Dermis microvascular lymphatic vessel endothelial cell (primary cell): ENCODE results near the gene SIGLEC1. TPM values are rescaled to one million over a fixed set of nuclear protein-coding genes. Genes with fewer than 3 reads are reported as not detected.

Experiments
- DNase-seq, 2 donors: peaks; one replicate each; pipeline versions ENCODE4 v3.0.0 to v3.0.0-alpha.2; 2010; ENCODE audit warnings: low read depth in 2 of 2
- total RNA-seq: library from RNA; depleted of rRNA; stranded (reverse); fragments of >200 nt; gene quantifications from 2 replicates; pipeline ENCODE4 v1.2.1, GENCODE V29; 2014

Gene SIGLEC1
- total RNA-seq, 1 donor from 2014 or later = not detected

GRCh38 chr20:3680701-3681351 is 31.6 kb downstream of the SIGLEC1 start:
- DNase-seq = no peak

GRCh38 chr20:3679749-3680700 is 32.4 kb downstream of the SIGLEC1 start:
- DNase-seq = no peak

- DNase-seq = no peak
These were observed 33.3 kb downstream of the SIGLEC1 start for GRCh38 chr20:3678856-3679720.

- no peak for DNase-seq
These were observed 34.2 kb downstream of the SIGLEC1 start for GRCh38 chr20:3678198-3678597.

GRCh38 chr20:3677733-3678132 is 34.7 kb downstream of the SIGLEC1 start:
- no peak for DNase-seq

GRCh38 chr20:3674995-3675900 is 37.2 kb downstream of the SIGLEC1 start:
- no peak for DNase-seq

- no peak for DNase-seq
These were observed 38.0 kb downstream of the SIGLEC1 start for GRCh38 chr20:3674447-3674846.

GRCh38 chr20:3673221-3674070 is 39.0 kb downstream of the SIGLEC1 start:
- no peak for DNase-seq

- no peak for DNase-seq
These were observed 39.7 kb downstream of the SIGLEC1 start for GRCh38 chr20:3672547-3673171.

GRCh38 chr20:3671986-3672546 is 40.3 kb downstream of the SIGLEC1 start:
- DNase-seq = no peak

- no peak for DNase-seq
These were observed 41.5 kb downstream of the SIGLEC1 start for GRCh38 chr20:3670945-3671344.

GRCh38 chr20:3670511-3670910 is 41.9 kb downstream of the SIGLEC1 start:
- no peak for DNase-seq

GRCh38 chr20:3669710-3670367 is 42.6 kb downstream of the SIGLEC1 start:
- no peak for DNase-seq

GRCh38 chr20:3667434-3668037 is 44.9 kb downstream of the SIGLEC1 start:
- DNase-seq = no peak

- no peak for DNase-seq
These were observed 48.5 kb downstream of the SIGLEC1 start for GRCh38 chr20:3663858-3664257.

- no peak for DNase-seq
These were observed 49.2 kb downstream of the SIGLEC1 start, which contains the start of gene GFRA4 for GRCh38 chr20:3663031-3663701. Gene GFRA4 (minus strand): TSS chr20:3663399. CDS start chr20:3663399, 0 bp downstream.
